K562 (cell line): ENCODE measurements around the gene SPATA17. TPM values are rescaled to one million over a fixed set of nuclear protein-coding genes. Genes with fewer than 3 reads are reported as not detected.

Experiments
- ATAC-seq: fragments of 200-7000 bp; cut with Tn5 transposase; 3 replicates; pipeline ENCODE4 v1.9.1; 2020; ENCODE audit warnings: moderate library complexity
- BruUV-seq: library from RNA; stranded (reverse); fragments of 400-500 nt; replicated peaks from 2 replicates; lab custom pipeline; 2021; lab: Mats Ljungman, UMichigan
- CTCF ChIA-PET: fragments of 300-600 bp; formaldehyde crosslinking; extraction: SDS; loops from one replicate; lab custom pipeline; 2021; ENCODE audit warnings: low intra/inter-chr PET ratio; lab: Yijun Ruan, JAX
- POLR2A ChIA-PET: fragments of 300-600, 350-650 bp; sonication (Branson Sonifier 250); formaldehyde crosslinking; extraction: SDS; loops from one replicate; lab custom pipeline; 2021; ENCODE audit warnings: antibody characterized with exemption, inconsistent platforms; lab: Yijun Ruan, JAX
- DNase-seq, 4 experiments: peaks; one replicate each; pipeline versions ENCODE4 v3.0.0 to v3.0.0-alpha.2; 2011 to 2018; ENCODE audit warnings: low spot score in 3 of 4, mixed read lengths in 3 of 4; ENCODE audit errors: extremely low read depth in 1 of 4
- FAIRE-seq: peaks from 2 replicates; lab custom pipeline; 2011; peaks lifted over from hg19 to GRCh38; lab: Jason Lieb, UNC
- H2AFZ ChIP-seq: 2 replicates; pipeline ENCODE4 v1.6.0; 2011; ENCODE audit warnings: low read depth, low read length, control low read depth, inconsistent platforms
- H3K27ac ChIP-seq: fragments of 200-600 bp; 3 replicates; pipeline ENCODE4 v1.8.0; 2011; ENCODE audit warnings: low read depth, mild to moderate bottlenecking, control low read depth, inconsistent platforms, low read length, moderate library complexity, mixed read lengths; ENCODE audit errors: extremely low read depth
- H3K27me3 ChIP-seq, 2 experiments: fragments of 300-600 bp in 1 of 2; 2 replicates in 1 of 2; 3 replicates in 1 of 2; pipeline versions ENCODE4 v1.6.0 to v1.8.0; 2011; ENCODE audit warnings: inconsistent platforms in 2 of 2, low read length in 2 of 2, mild to moderate bottlenecking in 1 of 2, mixed read lengths in 1 of 2, moderate library complexity in 1 of 2; ENCODE audit not compliant: control insufficient read depth in 2 of 2, insufficient read depth in 2 of 2
- H3K36me3 ChIP-seq: fragments of 300-600 bp; 3 replicates; pipeline ENCODE4 v1.8.0; 2011; ENCODE audit warnings: mild to moderate bottlenecking, low read length, inconsistent platforms; ENCODE audit not compliant: control insufficient read depth, insufficient read depth
- H3K4me1 ChIP-seq, 2 experiments: fragments of 200-600 bp in 1 of 2; replicated peaks in 1 of 2; 2 replicates in 1 of 2; 3 replicates in 1 of 2; pipeline versions ENCODE4 v1.5.1 to v1.8.0; 2011; ENCODE audit warnings: inconsistent platforms in 2 of 2, low read length in 2 of 2, mild to moderate bottlenecking in 1 of 2, mixed read lengths in 1 of 2, moderate library complexity in 1 of 2; ENCODE audit not compliant: control insufficient read depth in 2 of 2, insufficient read depth in 2 of 2
- H3K4me2 ChIP-seq: 2 replicates; pipeline ENCODE4 v1.6.1; 2011; ENCODE audit warnings: low read length, control low read depth, inconsistent platforms, mixed read lengths; ENCODE audit not compliant: insufficient read depth
- H3K4me3 ChIP-seq: fragments of 200-600 bp; sonication (generic), shearing (Covaris generic); 2 replicates; pipeline ENCODE4 v1.5.1; 2016; ENCODE audit warnings: control low read depth, inconsistent platforms
- H3K79me2 ChIP-seq: fragments of 200-600 bp; 3 replicates; pipeline ENCODE4 v1.8.0; 2011; ENCODE audit warnings: low read length, inconsistent platforms; ENCODE audit not compliant: control insufficient read depth, insufficient read depth
- H3K9ac ChIP-seq, 2 experiments: 2 replicates each; pipeline versions ENCODE4 v1.6.0 to v1.6.1; 2011; ENCODE audit warnings: low read depth in 2 of 2, low read length in 2 of 2, control low read depth in 1 of 2, inconsistent platforms in 1 of 2, mild to moderate bottlenecking in 1 of 2, mixed read lengths in 1 of 2; ENCODE audit not compliant: insufficient read depth in 1 of 2
- H3K9me1 ChIP-seq: one replicate; pipeline ENCODE4 v1.6.0; 2011; ENCODE audit warnings: inconsistent platforms, mild to moderate bottlenecking, low read length, moderate library complexity; ENCODE audit not compliant: control insufficient read depth, insufficient read depth
- H3K9me3 ChIP-seq: replicated peaks from 2 replicates; pipeline ENCODE4 v1.5.1; 2011; ENCODE audit warnings: low read depth, low read length, inconsistent platforms; ENCODE audit not compliant: control insufficient read depth, insufficient read depth
- H4K20me1 ChIP-seq: replicated peaks from 2 replicates; pipeline ENCODE4 v1.6.1; 2011; ENCODE audit warnings: low read length, inconsistent platforms, mixed read lengths; ENCODE audit not compliant: control insufficient read depth, insufficient read depth
- BDP1 ChIP-seq: IDR thresholded peaks from 3 replicates; pipeline ENCODE4 v1.6.1; 2011; ENCODE audit not compliant: insufficient read length, insufficient read depth
- BRCA1 ChIP-seq, 2 experiments: fragments of 450-650 bp in 1 of 2; sonication (generic) in 1 of 2; formaldehyde crosslinking in 1 of 2; IDR thresholded peaks; 2 replicates each; pipeline versions ENCODE4 v1.5.0 to v1.6.1; 2017 to 2020; ENCODE audit warnings: mild to moderate bottlenecking in 1 of 2, missing genetic modification reagents in 1 of 2
- C11orf30 ChIP-seq: fragments of 450-650 bp; IDR thresholded peaks from 2 replicates; pipeline ENCODE4 v1.6.1; 2016; ENCODE audit warnings: low read depth, mild to moderate bottlenecking
- CBX2 ChIP-seq: fragments of 200-600 bp; sonication (generic); IDR thresholded peaks from one replicate; pipeline ENCODE4 v1.6.1; 2012; ENCODE audit warnings: mild to moderate bottlenecking, low read length, inconsistent platforms; ENCODE audit not compliant: insufficient read depth, poor library complexity, severe bottlenecking
- CBX3 ChIP-seq, 2 experiments: IDR thresholded peaks; 1 replicate in 1 of 2; 2 replicates in 1 of 2; pipeline ENCODE4 v1.6.1; 2012; ENCODE audit warnings: inconsistent platforms in 2 of 2, low read length in 2 of 2, borderline replicate concordance in 1 of 2, control low read depth in 1 of 2
- ELF1 ChIP-seq: fragments of 200-800 bp; sonication (Bioruptor generic); IDR thresholded peaks from 2 replicates; pipeline ENCODE4 v1.6.1; 2016; ENCODE audit warnings: missing genetic modification characterization, missing compliant biosample characterization
- GATAD2B ChIP-seq: fragments of 450-650 bp; IDR thresholded peaks from 2 replicates; pipeline ENCODE4 v1.6.1; 2017; ENCODE audit warnings: mild to moderate bottlenecking, borderline replicate concordance
- KLF10 ChIP-seq: fragments of 250-450 bp; sonication (Bioruptor Pico); IDR thresholded peaks from 2 replicates; pipeline ENCODE4 v1.6.1; 2021; ENCODE audit warnings: matching md5 sums
- NCOA1 ChIP-seq: fragments of 450-650 bp; IDR thresholded peaks from 2 replicates; pipeline ENCODE4 v1.6.1; 2016; ENCODE audit warnings: low read depth
- PRMT5 ChIP-seq: sonication (generic); formaldehyde crosslinking; IDR thresholded peaks from 2 replicates; pipeline ENCODE4 v1.5.0; 2020; ENCODE audit warnings: missing genetic modification reagents
- SETDB1 ChIP-seq: IDR thresholded peaks from one replicate; pipeline ENCODE4 v1.6.1; 2012; ENCODE audit warnings: low read length, control low read depth, inconsistent platforms
- SNRNP70 ChIP-seq: fragments of 200-400 bp; formaldehyde crosslinking; optimal IDR thresholded peaks from 2 replicates; pipeline ENCODE3; 2017; ENCODE audit warnings: low read depth, low read length
- TAF9B ChIP-seq: fragments of 450-650 bp; IDR thresholded peaks from 2 replicates; pipeline ENCODE4 v1.6.1; 2018; ENCODE audit warnings: mild to moderate bottlenecking; ENCODE audit not compliant: partially characterized antibody
- ZKSCAN1 ChIP-seq: fragments of 150-350 bp; IDR thresholded peaks from 2 replicates; pipeline ENCODE4 v1.6.1; 2016; ENCODE audit warnings: low read depth, low read length
- ZNF133 ChIP-seq: fragments of 250-450 bp; sonication (Bioruptor Pico); IDR thresholded peaks from 2 replicates; pipeline ENCODE4 v1.4.0; 2020; ENCODE audit warnings: mild to moderate bottlenecking
- ZNF232 ChIP-seq: sonication (generic); formaldehyde crosslinking; IDR thresholded peaks from 2 replicates; pipeline ENCODE4 v1.8.0; 2022; ENCODE audit warnings: mild to moderate bottlenecking, missing genetic modification reagents
- ZNF696 ChIP-seq: fragments of 250-450 bp; sonication (Bioruptor Pico); conservative IDR thresholded peaks from 2 replicates; pipeline ENCODE4 v1.4.0; 2020; ENCODE audit warnings: mild to moderate bottlenecking, moderate library complexity
- WGBS: fragments of 100-300 bp; shearing (Covaris generic); methylation state at CpG from one replicate; pipeline ENCODE4 v1.1.6; 2016; ENCODE audit warnings: low coverage, mixed read lengths; ENCODE audit not compliant: insufficient coverage; ENCODE audit errors: missing lambda C conversion rate; 5-methylcytosine and 5-hydroxymethylcytosine counted together
- in situ Hi-C: fragments of 300-500 bp; cut with MboI; formaldehyde crosslinking; loops from 4 replicates; pipeline ENCODE4 v1.15.0; 2018; ENCODE audit warnings: inconsistent platforms, mixed read lengths
- intact Hi-C: fragments of 100-400 bp; cut with micrococcal nuclease; formaldehyde crosslinking; loops from 2 replicates; pipeline ENCODE4 v1.14.2; 2022
- polyA plus RNA-seq, 8 experiments: library from polyadenylated mRNA; depleted of rRNA in 4 of 8; stranded (reverse) in 5 of 8; unstranded in 3 of 8; fragments of >200 nt; fragmentation: Nextera tagmentation in 2 of 8; fragmentation: Illumina TruSeq in 1 of 8; extraction: Ambion mirVana in 2 of 8; extraction: Trizol in 1 of 8; gene quantifications; 2 replicates each; pipeline versions ENCODE4 v1.2.1 to v1.2.3, GENCODE V29; 2011 to 2014; ENCODE audit warnings: inconsistent platforms in 1 of 8, missing spikeins in 1 of 8
- total RNA-seq, 7 experiments: library from RNA; depleted of rRNA in 6 of 7; stranded (reverse); fragments of >200 nt in 6 of 7; fragmentation: Illumina TruSeq in 2 of 7; extraction: Trizol in 2 of 7; gene quantifications; 2 replicates each; pipeline versions ENCODE4 v1.2.1 to v1.2.3, GENCODE V29; 2011 to 2021; ENCODE audit warnings: low replicate concordance in 1 of 7
- TF ChIP-seq, protein P1 (sequence below): sonication (generic); formaldehyde crosslinking; IDR thresholded peaks from 2 replicates; pipeline ENCODE4 v1.8.1; 2023; ENCODE audit warnings: mild to moderate bottlenecking, missing genetic modification reagents

Gene SPATA17
- total and polyA plus RNA-seq, 9 of the 15 experiments (the other 6 are each of a cell fraction or from before 2014, with no cell fraction given) = 0.04 to 0.11 TPM; not detected in 7

DNA sequence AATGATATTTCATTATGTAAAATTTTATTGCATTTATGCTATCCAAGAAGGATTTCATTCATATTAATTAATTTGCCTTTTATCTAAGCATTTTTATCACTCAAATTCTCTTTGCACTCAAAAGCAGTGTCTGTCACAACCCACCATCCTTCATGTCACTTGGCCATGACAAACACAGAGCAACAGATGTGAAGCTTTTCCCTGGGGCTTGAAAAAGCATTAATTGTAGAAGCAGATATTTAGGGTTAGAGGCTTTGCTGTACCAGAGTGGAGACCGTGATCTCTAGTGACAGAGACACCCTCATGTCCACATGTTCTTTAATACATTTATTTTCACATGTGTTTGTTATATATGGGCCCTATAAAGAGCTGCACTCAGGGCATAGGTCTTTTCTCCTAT, 230.5 kb downstream of the SPATA17 start:
- in situ Hi-C loops (no loop called here), intact Hi-C loops (no loop called here)
- ChIA-PET POLR2A (no interaction called here), CTCF (no interaction called here)
- H2AFZ ChIP-seq = no peak overlapping the region
- no peak overlapping the region for H3K4me2 ChIP-seq
- no peaks in the 10 kb centered on the region for H4K20me1 ChIP-seq
- WGBS = 0% methylated on average over 1 of the region's 1 CpG
- H3K9ac ChIP-seq = no peak overlapping the region
- no peaks in the 10 kb centered on the region for H3K9me1 ChIP-seq
- DNase-seq (no peak), ATAC-seq (no peak), FAIRE-seq (no peak)
- H3K36me3 ChIP-seq = no peaks in the 10 kb centered on the region
- BruUV-seq = no TSS peak
- H3K4me1 ChIP-seq = no peaks in the 10 kb centered on the region
- H3K79me2 ChIP-seq = no peaks in the 10 kb centered on the region
- TF ChIP-seq ZNF696 (no peak), C11orf30 (no peak), GATAD2B (no peak), ZNF232 (CRISPR knock-in tag) (no peak), ZNF133 (CRISPR knock-in tag) (no peak), BRCA1 (IDR thresholded peaks at IDR 0.05) (no peak), BRCA1 (CRISPR knock-in tag; IDR thresholded peaks at IDR 0.05) (no peak), PRMT5 (CRISPR knock-in tag) (no peak), NCOA1 (no peak), ELF1 (no peak), CBX2 (no peak), SETDB1 (no peak), CBX3 (IDR thresholded peaks at IDR 0.05; ENCODE audit: borderline replicate concordance in 1 of 2, low read length in 2 of 2) (no peak), SNRNP70 (no peak), TAF9B (no peak), KLF10 (CRISPR knock-in tag) (no peak), ZKSCAN1 (no peak), BDP1 (no peak)
- TF ChIP-seq, protein P1, sequence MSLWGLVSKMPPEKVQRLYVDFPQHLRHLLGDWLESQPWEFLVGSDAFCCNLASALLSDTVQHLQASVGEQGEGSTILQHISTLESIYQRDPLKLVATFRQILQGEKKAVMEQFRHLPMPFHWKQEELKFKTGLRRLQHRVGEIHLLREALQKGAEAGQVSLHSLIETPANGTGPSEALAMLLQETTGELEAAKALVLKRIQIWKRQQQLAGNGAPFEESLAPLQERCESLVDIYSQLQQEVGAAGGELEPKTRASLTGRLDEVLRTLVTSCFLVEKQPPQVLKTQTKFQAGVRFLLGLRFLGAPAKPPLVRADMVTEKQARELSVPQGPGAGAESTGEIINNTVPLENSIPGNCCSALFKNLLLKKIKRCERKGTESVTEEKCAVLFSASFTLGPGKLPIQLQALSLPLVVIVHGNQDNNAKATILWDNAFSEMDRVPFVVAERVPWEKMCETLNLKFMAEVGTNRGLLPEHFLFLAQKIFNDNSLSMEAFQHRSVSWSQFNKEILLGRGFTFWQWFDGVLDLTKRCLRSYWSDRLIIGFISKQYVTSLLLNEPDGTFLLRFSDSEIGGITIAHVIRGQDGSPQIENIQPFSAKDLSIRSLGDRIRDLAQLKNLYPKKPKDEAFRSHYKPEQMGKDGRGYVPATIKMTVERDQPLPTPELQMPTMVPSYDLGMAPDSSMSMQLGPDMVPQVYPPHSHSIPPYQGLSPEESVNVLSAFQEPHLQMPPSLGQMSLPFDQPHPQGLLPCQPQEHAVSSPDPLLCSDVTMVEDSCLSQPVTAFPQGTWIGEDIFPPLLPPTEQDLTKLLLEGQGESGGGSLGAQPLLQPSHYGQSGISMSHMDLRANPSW = no peak
- no peak overlapping the region for H3K4me3 ChIP-seq
- H3K9me3 ChIP-seq = no peaks in the 10 kb centered on the region
- H3K27ac ChIP-seq = no peak overlapping the region
- no peaks in the 10 kb centered on the region for H3K27me3 ChIP-seq
